GM19463 (cell line): ENCODE results near the gene SCD5.
"Not testable (repeated sequence)": the region's sequence is repeated elsewhere in the genome, so short reads cannot be mapped to it uniquely, and the experiment has no call there.

ENCODE experiments used
- ATAC-seq: cut with Tn5 transposase; IDR thresholded peaks from one replicate; pipeline ENCODE4 v1.9.1; 2021; ENCODE audit warnings: mild to moderate bottlenecking, moderate library complexity; ENCODE audit not compliant: unreplicated experiment

Gene SCD5

GRCh38 chr4:82798168-82799005 is at the start of gene SCD5:
SCD5 (minus strand) TSS chr4:82798796; CDS start chr4:82798537, 259 bp downstream.
- ATAC-seq = peak; percentile 77

DNA sequence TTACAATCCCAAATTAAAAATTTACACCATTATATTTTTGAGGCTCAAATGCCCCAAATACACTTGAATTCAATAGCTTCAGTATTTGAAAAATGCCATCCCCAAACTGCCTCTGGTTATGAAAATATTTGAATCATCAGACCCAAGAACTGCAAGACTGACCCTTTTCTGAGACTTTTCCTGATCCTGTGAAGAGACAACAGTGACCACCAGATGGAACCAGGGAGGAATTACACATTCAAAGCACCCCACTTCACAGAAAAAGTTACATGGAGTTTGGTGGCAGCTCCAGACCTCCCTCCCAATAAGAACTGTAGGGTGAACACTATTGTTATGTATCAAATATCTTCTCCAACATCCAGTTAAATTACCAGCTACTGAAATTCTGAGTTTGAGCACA is 44.0 kb upstream of the SCD5 start:
- ATAC-seq = no peak

GRCh38 chr4:82839624-82840023 is 41.0 kb upstream of the SCD5 start:
- no peak for ATAC-seq

DNA sequence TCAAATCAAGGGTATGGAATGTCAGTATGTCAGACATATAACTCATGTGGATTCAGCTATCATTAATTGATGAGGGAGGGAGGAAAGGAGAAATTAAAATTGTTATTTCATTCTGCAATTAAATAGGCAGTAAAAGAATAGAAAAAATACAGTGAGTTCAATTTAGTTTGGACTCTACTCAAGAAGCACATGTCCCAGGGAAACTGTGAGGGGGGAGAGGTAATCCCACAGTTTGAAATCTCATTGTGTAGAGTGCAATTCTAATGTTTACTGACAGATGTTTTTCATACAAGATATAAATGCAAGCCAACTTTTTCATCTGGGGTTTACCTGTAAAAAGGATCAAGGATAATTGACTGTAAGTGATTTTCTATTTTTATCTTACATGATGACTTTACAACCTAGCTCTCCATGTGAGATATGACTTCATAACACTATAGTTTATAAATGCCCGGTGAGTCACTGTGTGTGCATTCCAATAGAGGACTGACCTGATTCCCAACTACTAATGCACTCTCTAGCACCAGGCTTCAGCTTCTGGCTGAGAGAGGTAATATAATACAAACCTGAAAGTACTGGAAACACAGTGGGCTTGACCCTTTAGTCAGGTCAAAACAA is 35.2 kb upstream of the SCD5 start:
- ATAC-seq = no peak

- ATAC-seq = not testable (repeated sequence)
Measured at GRCh38 chr4:82833060-82833459, 34.5 kb upstream of the SCD5 start.

- ATAC-seq = no peak
Measured at GRCh38 chr4:82825425-82825824, 26.8 kb upstream of the SCD5 start.

DNA sequence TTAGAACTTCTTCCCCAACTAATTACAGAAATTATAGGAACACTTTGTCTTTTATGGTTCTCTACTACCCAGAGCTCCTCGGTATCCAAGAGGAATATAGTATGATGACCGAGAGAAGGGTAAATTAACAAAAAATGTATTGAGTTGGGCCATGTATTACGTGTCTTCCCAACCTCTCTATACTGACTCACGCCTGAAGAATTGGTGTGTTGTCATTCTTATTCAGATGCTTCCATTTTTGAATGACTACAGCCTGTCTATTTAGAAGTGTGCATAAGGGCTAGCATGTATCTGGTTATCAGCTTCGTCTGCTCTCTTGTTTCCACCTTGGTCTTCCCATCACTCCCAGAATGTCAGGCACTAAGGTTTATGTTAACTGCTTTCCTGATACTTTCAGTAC is 24.5 kb upstream of the SCD5 start:
- no peak for ATAC-seq

DNA sequence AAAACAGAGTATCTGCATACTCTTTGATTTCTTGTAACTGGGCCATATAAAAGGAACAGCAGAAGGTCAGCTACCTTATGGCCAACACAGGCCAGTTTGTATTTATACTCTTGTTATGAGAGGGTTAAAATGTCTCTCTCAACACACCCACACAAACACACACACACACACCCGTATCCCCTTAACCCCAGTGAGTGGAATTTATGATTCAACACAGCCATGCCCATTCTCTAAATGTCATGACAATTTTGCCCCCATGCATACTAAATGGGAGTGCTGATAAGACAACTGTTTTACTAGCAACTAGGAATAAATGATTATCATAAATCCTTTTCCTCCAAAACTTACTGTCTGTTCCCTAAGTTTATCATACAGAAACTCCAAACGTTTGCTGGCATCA is 22.1 kb upstream of the SCD5 start:
- no peak for ATAC-seq

GRCh38 chr4:82818664-82819662 is 20.4 kb upstream of the SCD5 start:
- peak; percentile 74 for ATAC-seq

- ATAC-seq = not testable (repeated sequence)
Measured at GRCh38 chr4:82816874-82817273, 18.3 kb upstream of the SCD5 start.

GRCh38 chr4:82814034-82814433 is 15.4 kb upstream of the SCD5 start:
- no peak for ATAC-seq

- no peak for ATAC-seq
Measured at GRCh38 chr4:82811838-82812341, 13.3 kb upstream of the SCD5 start.

GRCh38 chr4:82811392-82811791 is 12.8 kb upstream of the SCD5 start:
- ATAC-seq = no peak

- no peak for ATAC-seq
Measured at GRCh38 chr4:82810176-82810575, 11.6 kb upstream of the SCD5 start.

DNA sequence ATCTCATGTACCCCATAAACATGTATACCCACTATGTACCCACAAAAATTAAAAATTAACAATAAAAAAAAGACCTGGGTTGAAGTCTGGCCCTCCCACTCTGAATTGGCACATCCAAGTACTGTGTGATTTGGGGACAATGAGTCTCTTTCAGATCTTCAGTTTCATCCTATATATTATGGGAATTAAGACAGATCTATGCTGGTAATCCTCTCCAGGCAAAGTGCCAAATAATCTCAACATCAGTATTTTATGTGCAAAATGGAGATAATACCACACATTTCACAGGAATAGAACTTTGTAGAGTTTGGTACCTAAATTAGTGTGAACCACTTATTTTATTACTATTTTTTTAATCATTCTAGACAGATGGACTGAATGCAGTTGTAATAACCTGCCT is 11.0 kb upstream of the SCD5 start:
- no peak for ATAC-seq

GRCh38 chr4:82803746-82804145 is 5.2 kb upstream of the SCD5 start:
- ATAC-seq = no peak

DNA sequence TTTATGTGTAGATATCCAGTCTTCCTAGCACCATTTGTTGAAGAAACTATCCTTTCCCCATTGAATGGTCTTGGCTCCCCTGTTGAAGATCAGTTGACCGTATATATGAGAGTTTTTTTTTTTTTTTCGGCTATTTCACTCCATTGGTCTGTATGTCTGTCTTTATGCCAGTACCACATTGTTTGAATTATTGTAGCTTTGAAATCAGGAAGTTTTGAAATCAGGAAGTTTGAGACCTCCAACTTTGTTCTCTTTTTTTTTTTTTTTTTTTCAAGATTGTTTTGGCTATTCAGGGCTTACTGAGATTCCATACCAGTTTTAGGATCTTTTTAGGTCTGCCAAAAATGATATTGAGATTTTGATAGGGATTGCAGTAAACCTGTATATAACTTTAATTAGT is 4.3 kb upstream of the SCD5 start:
- no peak for ATAC-seq

DNA sequence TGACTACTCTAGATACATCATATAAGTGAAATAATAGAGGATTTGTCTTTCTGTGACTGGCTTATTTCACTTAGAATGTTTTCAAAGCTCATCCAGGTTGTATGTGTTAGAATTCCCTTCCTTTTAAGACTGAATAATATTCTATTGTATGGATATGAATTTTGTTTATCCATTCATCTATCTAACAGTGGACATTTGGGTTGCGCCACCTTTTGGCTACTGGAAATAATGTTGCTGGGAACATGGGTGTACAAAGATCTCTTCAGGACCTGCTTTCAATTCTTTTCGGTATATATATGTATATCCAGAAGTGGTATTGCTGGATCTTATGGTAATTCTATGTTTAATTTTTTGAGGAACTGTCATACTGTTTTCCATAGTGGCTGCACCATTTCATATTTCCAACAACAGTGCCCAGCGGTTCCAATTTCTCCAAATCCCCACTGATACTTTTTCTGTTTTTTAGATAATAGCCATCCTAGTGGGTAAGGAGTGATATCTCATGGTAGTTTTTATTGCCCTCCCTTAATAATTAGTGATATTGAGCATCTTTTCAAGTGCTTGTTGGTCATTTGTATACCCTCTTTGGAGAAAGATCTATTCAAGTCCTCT is 3.4 kb upstream of the SCD5 start:
- ATAC-seq = no peak

GRCh38 chr4:82799006-82799881 is 648 bp upstream of the SCD5 start:
- ATAC-seq = no peak
